ENCODE results near the gene KIRREL3.

The KIRREL3 gene

GRCh38 chr11:126456783-126457542, 543.6 kb downstream of the KIRREL3 start:
- no peak for DNase-seq

GRCh38 chr11:126456089-126456488, 544.5 kb downstream of the KIRREL3 start:
- DNase-seq = no peak

- DNase-seq = no peak
Measured at GRCh38 chr11:126452241-126453101, 548.1 kb downstream of the KIRREL3 start.

DNA sequence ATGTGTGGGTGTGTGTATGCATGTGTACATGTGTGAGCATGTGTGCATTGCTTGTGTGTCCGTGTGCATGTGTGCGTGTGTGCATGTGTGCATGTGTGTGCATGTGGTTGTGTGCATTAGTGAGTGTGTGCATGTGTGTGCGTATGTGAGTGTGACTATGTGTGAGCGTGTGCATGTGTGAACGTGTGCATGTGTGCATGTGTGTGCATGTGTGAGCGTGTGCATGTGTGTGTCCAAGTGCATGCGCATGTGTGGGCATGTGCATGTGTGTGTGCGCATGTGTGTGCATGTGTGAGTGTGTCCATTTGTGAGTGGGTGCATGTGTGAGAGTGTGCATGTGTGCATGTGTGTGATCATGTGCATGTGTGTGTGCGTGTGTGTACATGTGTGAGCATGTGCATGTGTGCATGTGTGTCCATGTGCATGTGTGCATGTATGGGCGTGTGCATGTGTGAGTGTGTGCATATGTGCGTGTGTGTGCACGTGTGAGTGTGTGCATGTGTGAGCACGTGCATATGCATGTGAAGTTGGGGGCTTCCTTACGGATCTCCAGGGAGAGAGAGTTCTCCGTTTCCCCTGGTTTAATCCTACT, 549.3 kb downstream of the KIRREL3 start:
- DNase-seq = no peak

DNA sequence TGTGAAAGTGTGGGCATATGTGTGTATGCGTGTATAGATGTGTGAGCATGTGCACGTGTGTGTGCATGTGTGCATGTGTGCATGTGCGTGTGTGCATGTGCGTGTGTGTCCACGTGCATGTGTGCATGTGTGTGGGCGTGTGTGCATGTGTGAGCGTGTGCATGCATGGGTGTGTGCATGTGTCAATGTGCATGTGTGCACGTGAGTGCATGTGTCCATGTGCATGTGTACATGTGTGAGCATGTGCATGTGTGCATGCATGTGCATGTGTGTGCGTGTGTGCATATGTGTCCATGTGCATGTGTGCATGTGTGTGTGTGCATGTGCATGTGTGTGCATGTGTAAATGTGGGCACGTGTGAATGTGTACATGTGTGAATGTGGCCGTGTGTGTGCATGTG, 549.8 kb downstream of the KIRREL3 start:
- DNase-seq = no peak

DNA sequence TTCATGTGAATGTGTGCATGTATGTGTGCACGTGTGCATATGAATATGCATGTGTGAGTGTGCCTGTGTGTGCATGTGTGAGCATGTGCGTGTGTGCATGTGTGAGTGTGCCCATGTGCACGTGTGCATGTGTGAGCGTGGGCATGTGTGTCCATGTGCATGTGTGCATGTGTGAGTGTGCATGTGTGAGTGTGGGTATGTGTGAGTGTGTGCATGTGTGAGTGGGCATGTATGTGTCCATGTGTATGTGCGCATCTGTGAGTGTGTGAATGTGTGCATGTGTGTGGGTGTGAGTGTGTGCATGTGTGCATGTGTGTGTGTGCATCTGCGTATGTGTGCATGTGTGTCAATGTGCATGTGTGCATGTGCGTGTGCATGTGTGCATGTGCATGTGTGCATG, 550.4 kb downstream of the KIRREL3 start:
- no peak for DNase-seq

DNA sequence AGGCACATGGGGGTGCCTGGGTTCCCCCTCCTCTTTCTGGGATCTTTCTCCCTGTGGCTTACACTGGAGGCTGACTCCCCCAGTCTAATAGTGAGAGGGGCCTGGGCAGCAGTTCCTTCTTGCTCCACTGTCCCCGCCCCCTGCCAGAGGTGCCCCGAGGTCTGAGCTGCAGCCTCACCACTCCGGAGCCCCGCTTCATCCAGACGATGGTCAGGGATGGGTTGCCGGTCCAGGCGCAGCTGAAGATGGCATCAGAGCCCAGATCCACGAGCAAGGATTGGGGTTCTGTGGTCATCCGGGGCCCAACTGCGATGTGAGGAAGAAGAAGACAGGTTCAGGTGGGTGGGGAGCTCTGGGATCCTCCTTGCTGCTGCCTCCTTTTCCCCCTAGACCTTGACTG, 554.0 kb downstream of the KIRREL3 start:
- no peak for DNase-seq

DNA sequence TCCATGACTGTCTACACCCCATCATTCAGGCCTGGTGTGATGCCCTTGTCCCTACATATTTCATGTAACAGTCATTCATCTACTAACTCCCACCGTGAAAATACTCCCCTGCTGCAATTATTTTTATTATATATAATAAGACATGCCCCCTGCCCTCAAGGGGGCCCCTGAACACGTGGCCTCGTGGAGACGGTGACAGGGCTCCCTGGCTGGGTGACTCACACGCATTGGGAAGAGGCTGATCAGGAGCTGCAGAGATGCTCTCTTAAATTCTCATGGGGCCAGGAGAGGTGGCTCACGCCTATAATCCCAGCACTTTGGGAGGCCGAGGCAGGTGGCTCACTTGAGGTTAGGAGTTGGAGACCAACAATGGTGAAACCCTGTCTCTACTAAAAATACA, 556.5 kb downstream of the KIRREL3 start:
- DNase-seq = no peak

DNA sequence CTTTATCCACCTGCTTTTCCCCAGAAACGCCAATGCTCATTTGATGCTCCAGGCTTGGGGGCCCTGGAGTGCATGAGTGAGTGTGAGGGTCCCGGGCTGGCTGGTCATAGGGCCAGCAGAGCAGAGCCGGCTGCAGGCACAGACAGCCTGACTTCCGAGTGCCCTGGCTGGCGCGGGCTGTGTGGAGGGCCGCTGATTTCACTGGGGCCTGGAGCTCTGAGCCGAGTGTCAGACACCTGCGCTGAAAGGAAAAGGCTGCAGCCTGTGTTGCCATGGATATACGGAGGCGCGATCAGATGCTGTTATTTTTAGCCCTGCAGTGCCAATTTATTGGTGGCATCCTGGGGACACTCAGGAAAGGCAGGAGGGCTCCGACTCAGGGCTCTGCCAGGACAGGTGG, 557.5 kb downstream of the KIRREL3 start:
- no peak for DNase-seq

DNA sequence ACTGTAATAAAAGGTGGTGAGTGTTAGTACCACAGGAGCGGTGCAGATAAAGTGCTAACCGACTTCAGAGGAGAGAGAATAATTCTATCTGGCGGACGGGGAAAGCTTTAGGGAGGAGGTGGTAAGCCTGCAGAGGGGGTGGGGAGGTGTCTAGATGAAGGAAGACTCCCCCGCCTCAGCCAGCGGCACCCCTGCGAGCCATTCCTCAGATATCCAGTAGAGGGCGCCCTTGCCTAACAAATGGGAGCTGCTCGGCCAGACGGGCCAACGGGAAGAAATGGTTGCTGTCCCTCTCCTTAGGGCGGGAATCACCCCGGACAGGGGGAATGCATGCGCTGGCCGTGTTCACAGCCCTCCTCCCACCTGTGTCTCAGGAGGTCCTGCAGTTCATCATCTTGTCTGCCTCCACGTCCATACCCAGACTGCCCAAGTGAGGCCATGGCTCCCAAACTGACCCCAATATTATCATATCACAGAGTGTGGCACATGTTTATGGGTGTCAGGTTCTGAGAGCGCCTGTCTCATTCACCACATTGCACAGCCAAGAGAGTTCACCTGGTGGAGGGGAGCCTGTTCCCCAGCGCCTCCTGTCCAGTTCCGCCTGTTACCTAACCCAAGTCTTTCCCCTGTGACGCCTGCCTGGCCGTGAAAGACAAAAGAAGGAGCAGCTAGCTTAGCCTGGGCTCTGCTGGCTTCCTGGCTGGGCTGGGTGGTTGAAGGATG, 559.6 kb downstream of the KIRREL3 start:
- peak; percentile 35 for DNase-seq

DNA sequence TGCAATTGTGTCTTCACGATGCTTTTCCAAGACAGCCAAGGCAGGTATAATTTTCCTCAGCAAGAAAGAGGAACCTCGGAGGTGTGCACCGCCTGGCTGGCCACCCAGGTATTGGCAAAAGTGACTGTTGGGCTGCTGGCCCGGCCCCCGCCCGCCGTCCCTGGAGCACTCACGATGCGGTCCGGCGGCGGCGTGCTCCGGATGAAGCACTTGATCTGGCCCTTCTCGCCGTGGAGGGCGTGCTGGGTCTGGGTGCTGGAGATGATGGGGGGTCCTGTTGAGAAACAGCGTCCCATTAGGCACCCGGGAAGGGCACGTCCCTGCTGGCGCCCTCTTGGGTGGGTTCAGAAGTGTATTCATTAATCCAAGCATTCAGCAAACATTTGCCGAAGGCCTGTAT, 560.3 kb downstream of the KIRREL3 start:
- DNase-seq = no peak

- DNase-seq = no peak
Measured at GRCh38 chr11:126438691-126439090, 561.9 kb downstream of the KIRREL3 start.

- DNase-seq = no peak
Measured at GRCh38 chr11:126438272-126438671, 562.3 kb downstream of the KIRREL3 start.

GRCh38 chr11:126437731-126438130, 562.8 kb downstream of the KIRREL3 start:
- DNase-seq = no peak

DNA sequence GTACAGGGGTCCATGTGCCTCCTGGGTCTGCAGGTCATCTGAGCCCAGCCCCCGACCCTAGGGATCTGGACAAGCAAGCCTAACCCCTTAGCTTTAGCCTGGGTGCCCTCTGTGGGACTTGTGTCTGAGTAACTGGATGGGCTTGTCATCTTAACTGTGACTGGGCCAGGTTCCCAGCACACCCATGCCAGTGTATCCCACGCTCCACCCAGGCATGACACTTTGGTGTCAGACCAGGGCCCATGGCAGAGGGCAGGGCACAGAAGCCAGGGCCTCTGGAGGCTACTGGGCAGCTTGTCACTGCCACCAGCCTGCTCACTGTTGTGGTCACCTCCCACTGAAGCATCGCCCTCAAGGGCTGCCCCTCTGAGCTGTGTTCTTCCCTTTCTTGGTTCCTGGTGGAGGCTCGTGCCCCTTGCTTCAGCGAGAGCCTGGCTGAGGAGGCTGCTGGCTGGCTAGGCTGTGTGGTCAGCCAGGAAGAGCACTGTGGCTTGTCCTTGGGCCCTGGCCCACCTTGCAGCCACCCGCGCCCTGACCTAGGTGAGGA, 564.3 kb downstream of the KIRREL3 start:
- DNase-seq = no peak

DNA sequence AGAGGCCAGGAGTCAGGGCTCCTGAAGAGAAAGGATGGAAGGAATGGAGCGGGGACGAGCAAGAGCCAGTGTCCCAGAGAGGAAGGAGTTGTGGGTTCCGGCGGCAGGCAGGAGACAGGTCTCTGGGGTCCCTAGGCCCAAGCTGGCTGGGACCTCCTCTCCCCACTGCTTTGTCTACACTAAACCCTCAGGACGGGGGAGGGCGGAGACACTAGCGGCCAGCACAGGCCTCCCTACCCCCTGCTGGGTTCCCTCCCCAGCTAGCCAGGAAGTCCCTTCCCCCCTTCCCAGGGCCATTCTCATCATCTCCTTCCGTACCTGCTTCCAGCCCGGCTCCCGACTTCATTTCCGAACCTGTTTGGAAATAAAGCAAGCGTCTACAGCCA, 565.6 kb downstream of the KIRREL3 start:
- DNase-seq = no peak

DNA sequence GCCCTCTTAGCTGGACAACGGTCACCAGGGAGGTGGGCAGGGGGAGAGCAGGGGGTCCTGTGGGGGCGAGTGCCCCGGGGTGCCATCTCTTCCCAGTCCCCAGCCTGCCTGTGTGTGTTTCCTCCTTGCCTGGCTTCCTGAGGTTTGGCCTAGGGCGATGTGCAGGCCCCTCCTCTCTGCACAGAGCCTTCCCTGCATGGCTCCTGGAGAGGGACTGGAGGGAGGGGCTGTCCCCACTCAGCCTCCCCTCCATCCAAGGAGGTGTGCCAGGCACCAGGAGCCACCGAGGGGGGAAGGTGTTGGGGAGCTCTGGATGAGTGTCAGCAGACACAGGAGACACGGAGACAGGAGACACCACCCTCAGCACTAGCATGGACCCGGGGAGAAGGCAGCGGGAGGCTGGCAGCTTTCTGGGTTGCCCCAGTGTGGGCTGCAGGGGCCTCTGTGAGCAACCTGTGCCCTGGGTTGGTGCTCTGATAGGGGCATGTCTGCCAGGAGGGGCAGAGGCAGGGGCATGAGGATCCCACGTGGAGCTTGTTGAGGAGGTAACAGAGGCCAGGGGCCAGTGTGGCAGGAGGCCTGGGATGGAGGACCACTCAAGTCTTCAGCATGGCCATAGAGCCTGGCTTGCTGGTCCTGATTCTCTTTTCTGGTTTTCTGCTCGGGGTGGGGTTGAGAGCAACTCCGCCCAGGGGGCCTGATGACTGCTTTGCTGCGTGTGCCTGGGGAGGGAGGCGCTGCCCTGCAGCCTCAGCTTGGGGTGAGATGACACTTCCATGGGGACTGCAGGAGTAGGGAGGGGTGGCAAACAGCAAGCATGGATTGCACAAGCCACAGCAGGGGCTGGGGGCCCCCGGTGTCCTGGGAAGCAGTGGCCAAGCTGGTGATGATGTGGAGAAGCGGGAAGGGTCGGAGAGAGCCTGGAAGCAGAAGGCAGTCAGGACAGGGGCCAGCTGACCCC, 566.3 kb downstream of the KIRREL3 start:
- no peak for DNase-seq

- DNase-seq = no peak
Measured at GRCh38 chr11:126433244-126433846, 567.2 kb downstream of the KIRREL3 start.

GRCh38 chr11:126432525-126432924, 568.0 kb downstream of the KIRREL3 start:
- DNase-seq = no peak

DNA sequence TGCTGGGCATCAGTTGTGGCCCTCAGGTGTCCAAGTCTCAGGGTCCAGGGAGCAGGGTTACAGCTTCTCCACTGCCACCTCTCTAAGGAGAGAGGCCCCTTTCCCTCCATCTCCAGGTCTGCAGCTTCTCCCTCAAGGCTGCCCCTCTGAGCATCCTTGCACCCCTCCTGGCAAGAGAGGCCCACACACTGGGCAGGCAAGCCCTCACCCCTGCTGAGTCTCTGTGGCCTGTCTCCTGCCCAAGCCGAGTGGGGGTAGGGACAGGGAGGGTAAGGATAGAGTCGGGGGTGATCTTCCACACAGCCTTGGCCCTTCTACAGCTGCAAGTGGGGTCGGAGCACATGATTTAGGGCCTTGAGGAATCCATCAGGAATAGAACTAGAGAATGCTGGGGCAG, 568.5 kb downstream of the KIRREL3 start:
- no peak for DNase-seq

- DNase-seq = no peak
Measured at GRCh38 chr11:126431401-126432064, 569.0 kb downstream of the KIRREL3 start.
